Dermis blood vessel endothelial cell (primary cell): ENCODE measurements around the gene PKNOX1. TPM values are rescaled to one million over a fixed set of nuclear protein-coding genes. Genes with fewer than 3 reads are reported as not detected.
"Not testable (repeated sequence)": the region's sequence is repeated elsewhere in the genome, so short reads cannot be mapped to it uniquely, and the experiment has no call there.

ENCODE experiments used
- DNase-seq: peaks from one replicate; pipeline ENCODE4 v3.0.0; 2010
- total RNA-seq: library from RNA; depleted of rRNA; stranded (reverse); fragments of >200 nt; gene quantifications from 2 replicates; pipeline ENCODE4 v1.2.3, GENCODE V29; 2014

Gene PKNOX1
- total RNA-seq, 1 donor from 2014 or later, result 7.8 TPM

DNA sequence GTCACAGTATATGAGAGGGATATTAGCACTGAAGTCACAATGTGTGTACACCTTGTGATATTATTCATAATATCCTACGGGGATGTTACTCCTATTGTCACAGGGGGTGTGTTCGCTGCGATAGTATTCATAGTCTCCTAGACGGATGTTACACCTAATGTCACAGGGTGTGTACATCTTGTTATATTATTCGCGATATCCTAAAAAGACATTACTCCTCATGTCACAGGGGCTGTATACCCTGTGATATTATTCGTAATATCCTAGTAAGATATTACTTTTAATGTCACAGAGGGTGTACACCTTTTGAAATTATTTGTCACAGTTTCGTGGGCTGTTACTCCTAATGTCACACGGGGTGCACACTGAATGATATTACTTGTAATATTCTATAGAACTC is 23.2 kb upstream of the PKNOX1 start:
- DNase-seq, result not testable (repeated sequence)

DNA sequence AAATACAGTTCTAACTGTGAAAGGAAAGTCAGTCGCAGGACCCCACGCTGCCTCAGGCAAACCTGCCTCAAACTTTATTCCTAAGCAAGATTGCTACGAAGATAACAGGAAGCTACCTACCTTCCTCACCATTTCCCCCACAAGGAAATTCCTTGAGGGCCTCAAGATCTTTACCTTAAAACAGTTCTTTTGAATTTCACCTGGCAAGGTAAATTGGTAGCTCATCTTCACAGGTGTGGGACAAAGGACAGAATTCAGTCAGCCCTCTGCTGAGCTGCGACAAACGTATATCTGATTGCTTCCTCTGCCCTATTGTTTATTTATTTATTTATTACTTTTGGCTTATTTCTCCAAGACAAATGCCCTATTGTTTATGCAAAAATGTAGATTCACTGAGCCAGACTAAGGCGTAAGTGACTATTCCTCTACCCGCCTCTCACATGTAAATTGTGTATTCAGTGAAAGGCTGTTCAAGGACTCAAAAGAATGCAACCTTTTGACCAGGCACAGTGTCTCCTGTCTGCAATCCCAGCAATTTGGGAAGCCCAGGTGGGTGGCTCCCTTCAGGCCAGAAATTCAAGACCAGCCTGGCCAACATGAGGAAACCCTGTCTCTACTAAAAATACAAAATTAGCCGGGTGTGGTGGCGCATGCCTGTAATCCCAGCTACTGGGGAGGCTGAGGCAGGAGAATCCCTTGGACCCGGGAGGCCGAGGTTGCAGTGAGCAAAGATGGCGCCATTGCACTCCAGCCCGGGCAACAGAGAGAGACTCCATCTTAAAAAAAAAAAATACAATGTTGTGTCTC is 17.3 kb upstream of the PKNOX1 start:
- no peak for DNase-seq

- not testable (repeated sequence) for DNase-seq
Observed at GRCh38 chr21:42958122-42958521, 16.2 kb upstream of the PKNOX1 start.

GRCh38 chr21:42959728-42960127 is 14.6 kb upstream of the PKNOX1 start:
- no peak for DNase-seq

DNA sequence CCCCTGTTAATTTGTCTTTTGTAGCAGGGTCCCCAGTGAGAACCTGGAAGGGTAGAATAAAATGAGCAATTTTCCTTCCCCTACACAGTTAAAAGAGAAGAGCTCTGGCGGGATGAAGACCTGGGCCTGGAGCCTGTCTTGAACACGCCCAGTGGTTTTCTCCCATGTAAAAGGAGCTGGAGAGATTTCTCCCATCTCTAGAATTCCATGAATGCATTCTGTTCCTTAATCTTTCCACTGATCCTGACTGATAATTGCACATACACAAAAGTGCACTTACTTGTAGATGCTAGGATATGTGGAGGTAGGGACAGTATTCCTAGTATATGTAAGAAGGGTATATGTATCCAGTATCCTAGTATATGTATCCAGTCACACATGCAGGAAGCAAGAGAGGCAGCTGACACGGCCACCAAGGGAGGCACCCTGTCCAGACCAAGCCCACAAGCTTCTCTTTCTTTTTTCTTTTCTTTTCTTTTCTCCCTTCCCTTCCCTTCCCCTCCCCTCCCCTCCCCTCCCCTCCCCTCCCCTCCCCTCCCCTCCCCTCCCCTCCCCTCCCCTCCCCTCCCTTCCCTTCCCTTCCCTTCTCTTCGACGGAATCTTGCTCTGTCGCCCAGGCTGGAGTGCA is 11.9 kb upstream of the PKNOX1 start:
- no peak for DNase-seq

GRCh38 chr21:42964086-42964485 is 10.3 kb upstream of the PKNOX1 start:
- DNase-seq, result no peak

DNA sequence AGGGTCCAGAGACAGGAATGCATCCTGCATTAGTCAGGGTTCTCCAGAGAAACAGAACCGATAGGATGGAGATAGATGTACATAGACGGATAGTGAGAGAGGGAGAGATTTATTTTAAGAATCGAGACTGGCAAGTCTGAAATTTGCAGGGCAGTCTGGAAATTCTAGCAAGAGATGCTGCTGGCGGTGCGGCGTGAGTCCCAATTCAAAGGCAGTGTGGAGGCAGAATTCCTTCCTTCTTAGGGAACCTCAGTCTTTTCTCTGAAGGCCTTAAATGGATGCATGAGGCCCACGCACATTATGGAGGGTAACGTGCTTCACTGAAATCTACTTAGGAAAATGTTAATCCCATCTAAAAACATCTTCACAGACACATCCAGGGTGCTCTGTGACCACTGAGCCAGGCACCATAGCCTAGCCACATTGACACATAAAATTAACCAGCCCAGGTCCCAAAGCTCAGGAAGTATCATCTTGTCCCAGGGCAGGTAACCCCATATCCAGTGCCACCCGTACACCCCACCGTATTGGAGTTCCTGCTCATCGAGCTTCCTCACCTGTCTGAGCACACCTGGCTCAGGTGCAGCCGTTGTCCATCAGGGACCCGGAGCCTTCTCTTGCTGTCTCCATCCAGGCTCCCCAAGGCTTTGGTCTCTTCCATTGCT is 9.7 kb upstream of the PKNOX1 start:
- no peak for DNase-seq

DNA sequence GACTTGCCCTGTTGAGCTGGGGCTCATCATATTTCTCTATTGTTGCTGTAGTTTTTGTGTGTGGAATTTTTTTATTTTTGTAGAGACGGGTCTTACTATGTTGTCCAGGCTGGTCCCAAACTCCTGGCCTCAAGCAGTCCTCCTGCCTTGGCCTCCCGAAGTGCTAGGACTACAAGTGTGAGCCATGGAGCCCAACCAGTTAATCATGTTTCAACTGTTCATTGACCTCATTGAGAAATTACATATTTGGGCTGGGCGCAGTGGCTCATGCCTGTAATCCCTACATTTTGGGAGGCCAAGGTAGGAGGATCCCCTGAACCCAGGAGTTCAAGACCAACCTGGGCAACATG is 9.2 kb upstream of the PKNOX1 start:
- no peak for DNase-seq

- DNase-seq, result not testable (repeated sequence)
Observed at GRCh38 chr21:42967616-42968015, 6.7 kb upstream of the PKNOX1 start.

GRCh38 chr21:42969193-42969600 is 5.2 kb upstream of the PKNOX1 start:
- no peak for DNase-seq

DNA sequence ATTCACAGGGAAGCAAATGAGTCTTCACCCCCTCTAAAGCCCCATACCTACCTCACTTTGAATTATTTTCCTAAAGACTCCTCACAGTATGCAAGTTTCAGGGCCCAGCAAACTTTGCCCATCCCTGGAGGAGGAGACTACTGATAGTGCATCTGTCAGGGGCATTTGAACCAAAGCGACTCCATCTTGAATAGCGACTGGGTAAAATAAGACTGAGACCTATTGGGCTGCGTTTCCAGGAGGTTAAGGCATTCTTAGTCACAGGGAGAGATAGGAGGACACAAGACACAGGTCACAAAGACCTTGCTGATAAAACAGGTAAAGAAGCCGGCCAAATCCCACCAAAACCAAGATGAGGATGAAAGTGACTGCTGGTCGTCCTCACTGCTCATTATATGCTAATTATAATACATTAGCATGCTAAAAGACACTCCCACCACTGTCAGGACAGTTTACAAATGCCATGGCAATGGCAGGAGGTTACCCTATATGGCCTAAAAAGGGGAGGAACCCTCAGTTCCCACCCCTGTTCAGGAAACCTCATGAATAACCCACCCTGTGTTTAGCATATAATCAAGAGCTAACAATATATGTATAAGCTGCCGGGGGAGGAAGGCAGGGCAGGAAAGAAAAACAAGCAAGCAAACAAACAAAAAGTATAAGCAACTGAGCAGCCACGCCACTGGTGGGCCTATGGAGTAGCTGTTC is 3.3 kb upstream of the PKNOX1 start:
- no peak for DNase-seq

- no peak for DNase-seq
Observed at GRCh38 chr21:42971897-42972275, 2.5 kb upstream of the PKNOX1 start.

DNA sequence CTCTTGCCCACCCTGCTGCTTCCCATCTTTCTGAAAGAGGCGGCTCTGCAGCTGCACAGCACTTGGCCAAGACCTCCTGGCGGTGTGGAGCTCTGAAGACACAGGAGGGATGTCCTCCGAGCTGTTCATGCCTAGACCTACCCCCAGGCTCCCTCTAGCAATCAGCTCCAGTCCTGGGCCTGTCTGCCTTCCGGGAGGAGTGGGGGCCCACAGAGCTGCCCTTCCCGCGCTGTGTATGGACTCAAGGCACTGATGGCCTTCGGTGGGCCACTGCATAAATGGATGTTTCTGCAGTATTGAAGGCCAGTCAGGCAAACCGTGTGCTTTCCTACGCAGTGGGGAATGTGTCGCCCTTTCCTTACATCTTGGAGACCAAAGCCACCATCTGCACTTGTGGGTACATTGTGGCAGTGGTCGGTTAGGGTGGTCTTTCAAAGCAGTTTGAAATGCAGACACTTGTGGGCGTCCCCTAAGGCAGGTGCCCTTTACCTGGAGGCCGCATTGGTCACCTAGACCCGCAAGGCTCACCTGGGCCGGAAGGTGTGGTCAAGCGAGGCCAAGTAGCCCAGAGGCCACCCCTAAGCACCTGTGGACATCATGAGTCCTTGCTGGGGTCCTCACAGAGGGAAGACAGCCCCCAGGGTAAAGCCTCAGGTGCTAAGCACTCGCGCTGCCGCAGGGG is 912 bp upstream of the PKNOX1 start:
- DNase-seq, result no peak

GRCh38 chr21:42974832-42975820 is 764 bp downstream of the PKNOX1 start:
- DNase-seq, result peak; percentile 60

GRCh38 chr21:42975886-42976608 is 1.7 kb downstream of the PKNOX1 start:
- DNase-seq, result no peak

- no peak for DNase-seq
Observed at GRCh38 chr21:42980312-42981213, 6.2 kb downstream of the PKNOX1 start.

- no peak for DNase-seq
Observed at GRCh38 chr21:42981214-42981523, 6.8 kb downstream of the PKNOX1 start.

- DNase-seq, result no peak
Observed at GRCh38 chr21:42981862-42982261, 7.5 kb downstream of the PKNOX1 start.

DNA sequence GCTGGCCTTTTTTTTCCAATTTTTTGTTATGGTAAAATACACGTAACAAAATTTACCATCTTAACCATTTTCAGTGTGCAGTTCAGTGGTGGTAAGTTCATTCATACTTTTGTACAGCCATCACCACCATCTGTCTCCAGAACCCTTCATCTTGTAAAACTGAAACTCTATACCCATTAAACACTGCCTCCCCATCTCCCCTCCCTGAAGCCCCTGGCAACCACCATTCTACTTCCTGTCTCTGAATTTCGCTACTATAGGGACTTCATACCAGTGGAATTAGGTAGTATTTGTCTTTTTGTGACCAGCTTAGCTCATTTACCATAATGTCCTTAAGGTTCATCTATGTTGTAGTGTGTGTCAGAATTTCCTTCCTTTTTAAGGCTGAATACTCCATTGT is 8.7 kb downstream of the PKNOX1 start:
- peak; percentile 40 for DNase-seq

DNA sequence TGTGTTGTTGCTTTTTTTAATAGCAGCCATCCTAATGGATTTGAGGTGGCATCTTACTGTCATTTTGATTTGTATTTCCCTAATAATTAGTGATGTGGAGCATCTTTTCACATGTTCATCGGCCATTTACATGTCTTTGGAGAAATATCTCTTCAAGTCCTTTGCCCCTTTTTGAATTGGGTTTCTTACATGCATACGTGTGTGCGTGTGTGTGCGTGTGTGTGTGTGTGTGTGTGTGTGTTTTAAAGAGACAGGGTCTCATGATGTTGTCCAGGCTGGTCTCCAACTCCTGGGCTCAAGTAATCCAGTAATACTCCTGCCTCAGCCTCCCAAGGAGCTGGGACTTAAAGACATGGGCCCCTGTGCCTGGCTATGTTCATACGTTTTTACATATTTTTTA is 9.5 kb downstream of the PKNOX1 start:
- no peak for DNase-seq
